Stimulated activated CD4-positive, alpha-beta T cell treated with anti-CD3 and anti-CD28 coated beads, Interleukin-15, amount 100 ng/mL, for 1 hour (primary cell): ENCODE measurements around the gene FAM171A2.
"Not testable (repeated sequence)": the region's sequence is repeated elsewhere in the genome, so short reads cannot be mapped to it uniquely, and the experiment has no call there.

Experiments
- DNase-seq, 2 donors: peaks; one replicate each; pipeline ENCODE4 v3.0.0-alpha.2; 2020; ENCODE audit warnings: low read depth in 1 of 2, low spot score in 1 of 2

The FAM171A2 gene

GRCh38 chr17:44363613-44364159 is at the start of gene FAM171A2:
TSS of gene FAM171A2 (minus strand) at chr17:44363853. CDS start at chr17:44363714, 139 bp downstream.
- peak; percentile 39 to 60 for DNase-seq

GRCh38 chr17:44409309-44410028 is 45.8 kb upstream of the FAM171A2 start:
- DNase-seq = no peak

- DNase-seq = no peak
These were observed 45.1 kb upstream of the FAM171A2 start for GRCh38 chr17:44408786-44409185.

- no peak for DNase-seq
These were observed 39.0 kb upstream of the FAM171A2 start for GRCh38 chr17:44402564-44403172.

GRCh38 chr17:44400226-44400847 is 36.7 kb upstream of the FAM171A2 start:
- DNase-seq = no peak

GRCh38 chr17:44398692-44399691 is 35.3 kb upstream of the FAM171A2 start:
- no peak for DNase-seq

GRCh38 chr17:44397479-44398440 is 34.1 kb upstream of the FAM171A2 start:
- no peak for DNase-seq

- no peak for DNase-seq
These were observed 33.3 kb upstream of the FAM171A2 start for GRCh38 chr17:44396946-44397345.

- no peak for DNase-seq
These were observed 31.2 kb upstream of the FAM171A2 start for GRCh38 chr17:44394833-44395232.

- not testable (repeated sequence) for DNase-seq
These were observed 30.5 kb upstream of the FAM171A2 start for GRCh38 chr17:44394112-44394511.

- DNase-seq = no peak
These were observed 26.7 kb upstream of the FAM171A2 start for GRCh38 chr17:44390250-44390870.

- no peak for DNase-seq
These were observed 26.1 kb upstream of the FAM171A2 start for GRCh38 chr17:44389723-44390202.

GRCh38 chr17:44389281-44389680 is 25.6 kb upstream of the FAM171A2 start, which contains the start of gene ITGA2B:
TSS of gene ITGA2B (minus strand) at chr17:44389649. CDS start at chr17:44389473, 176 bp downstream.
- no peak for DNase-seq

GRCh38 chr17:44387804-44388203 is 24.2 kb upstream of the FAM171A2 start:
- no peak for DNase-seq

GRCh38 chr17:44386182-44386525 is 22.5 kb upstream of the FAM171A2 start:
- no peak for DNase-seq

- DNase-seq = peak; percentile 72 to 83
These were observed 21.9 kb upstream of the FAM171A2 start for GRCh38 chr17:44385287-44386181.

- DNase-seq = no peak
These were observed 21.2 kb upstream of the FAM171A2 start for GRCh38 chr17:44384823-44385286.

GRCh38 chr17:44384281-44384822 is 20.7 kb upstream of the FAM171A2 start:
- no peak for DNase-seq
